NCI-H2029 (cell line): ENCODE results near the gene MAP3K5.

Source experiments
- DNase-seq: peaks from one replicate; lab custom pipeline; 2025; lab: John Stamatoyannopoulos, UW

Gene MAP3K5

DNA sequence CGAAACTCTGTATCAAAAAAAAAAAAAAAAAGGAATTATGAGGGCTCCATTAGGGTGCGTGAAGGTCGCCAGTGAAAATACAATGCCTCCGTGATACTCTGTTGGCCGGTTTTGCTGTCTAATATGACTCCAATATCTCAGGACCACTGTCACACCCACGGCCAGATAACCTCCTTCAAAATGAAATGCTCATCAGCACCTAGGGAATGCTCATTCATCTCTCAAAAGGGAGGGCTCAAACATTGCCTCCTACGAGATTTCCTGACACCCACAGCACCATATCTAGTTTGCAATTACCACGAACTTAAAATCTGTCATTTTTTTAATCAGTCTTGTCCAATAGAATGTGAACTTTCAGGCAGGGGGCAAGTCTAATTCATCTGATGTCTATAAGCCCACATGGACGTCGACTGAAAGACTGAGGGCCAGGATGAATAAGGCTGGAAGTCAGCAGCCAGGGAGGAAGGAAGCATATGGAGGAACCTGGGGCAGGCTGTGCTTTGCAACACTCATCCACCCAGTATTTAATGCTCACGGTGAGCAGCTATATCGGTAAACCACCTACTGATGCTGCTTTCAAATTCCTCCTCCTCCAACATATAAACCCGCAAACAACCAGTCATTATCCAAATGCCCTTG, 42.8 kb downstream of the MAP3K5 start:
- DNase-seq = no peak

DNA sequence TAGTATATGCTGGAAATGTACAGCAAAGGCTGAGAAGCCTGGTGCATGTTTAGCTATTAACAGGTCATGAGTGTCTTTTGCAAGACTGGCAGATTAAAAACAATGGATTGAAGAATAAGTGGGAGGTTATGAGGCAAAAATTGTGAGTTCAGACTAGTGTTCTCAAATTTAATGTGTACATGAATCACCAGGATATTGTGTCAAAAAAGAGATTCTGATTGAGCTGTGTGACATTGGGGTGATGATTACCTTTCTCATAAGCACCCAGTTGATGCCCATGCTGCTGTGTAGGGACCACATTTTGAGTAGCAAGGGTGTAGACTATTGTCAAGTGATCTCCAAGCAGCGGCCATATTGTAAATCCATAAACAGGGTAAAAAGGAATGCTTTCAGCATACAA, 44.8 kb downstream of the MAP3K5 start:
- DNase-seq = no peak

DNA sequence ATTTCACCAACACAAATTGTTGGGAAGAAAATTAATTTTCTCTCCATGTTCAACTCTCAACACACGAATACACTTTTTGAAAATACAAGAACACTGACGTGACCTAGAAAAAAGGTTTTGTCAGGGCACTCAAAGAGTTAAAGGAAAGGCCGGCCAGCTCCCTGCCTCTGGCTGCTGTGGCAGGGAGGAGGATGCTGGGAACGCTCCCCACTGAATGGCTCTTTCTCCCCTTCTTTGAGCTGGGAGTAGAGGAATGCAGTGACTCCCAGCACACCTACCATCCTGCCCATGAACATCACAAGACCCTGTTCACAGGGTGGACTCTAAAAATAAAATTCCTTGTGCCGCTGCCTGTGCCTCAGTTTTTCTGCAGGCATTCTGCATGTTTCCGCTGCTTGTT, 47.0 kb downstream of the MAP3K5 start:
- no peak for DNase-seq

DNA sequence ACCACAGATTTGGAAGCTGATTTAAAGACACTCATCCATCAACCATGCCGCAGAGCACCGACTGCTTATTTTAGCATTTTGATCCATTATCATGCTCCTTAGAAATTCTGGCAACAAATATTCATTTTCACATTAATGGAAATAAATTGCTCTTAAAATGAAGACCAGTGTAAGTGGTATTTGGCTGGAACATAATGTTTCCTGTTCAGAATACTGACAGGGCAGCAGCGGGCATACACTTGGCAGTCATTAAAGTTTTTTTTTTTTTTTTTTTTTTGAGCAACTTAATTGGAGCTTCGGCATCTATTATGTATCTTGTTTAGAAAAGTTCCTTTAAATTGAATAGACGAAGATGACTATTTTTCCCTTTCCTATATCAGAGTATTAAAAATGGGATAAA, 47.4 kb downstream of the MAP3K5 start:
- no peak for DNase-seq

DNA sequence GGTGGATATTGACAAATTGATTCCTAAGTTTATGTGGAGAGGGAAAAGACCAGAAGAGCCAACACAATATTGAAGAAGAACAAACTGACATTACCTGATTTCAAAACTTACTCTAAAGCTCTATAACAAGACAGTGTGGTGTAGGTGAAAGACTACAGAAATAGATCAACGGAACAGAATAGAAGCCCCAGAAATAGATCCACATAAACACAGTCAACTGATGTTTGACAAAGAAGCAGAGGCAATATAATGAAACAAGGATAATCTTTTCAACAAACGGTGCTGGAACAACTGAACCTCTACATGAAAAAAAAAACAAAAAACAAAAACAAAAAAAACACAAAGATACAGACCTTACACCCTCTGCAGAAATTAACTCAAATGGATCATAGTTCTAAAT, 50.2 kb downstream of the MAP3K5 start:
- no peak for DNase-seq

DNA sequence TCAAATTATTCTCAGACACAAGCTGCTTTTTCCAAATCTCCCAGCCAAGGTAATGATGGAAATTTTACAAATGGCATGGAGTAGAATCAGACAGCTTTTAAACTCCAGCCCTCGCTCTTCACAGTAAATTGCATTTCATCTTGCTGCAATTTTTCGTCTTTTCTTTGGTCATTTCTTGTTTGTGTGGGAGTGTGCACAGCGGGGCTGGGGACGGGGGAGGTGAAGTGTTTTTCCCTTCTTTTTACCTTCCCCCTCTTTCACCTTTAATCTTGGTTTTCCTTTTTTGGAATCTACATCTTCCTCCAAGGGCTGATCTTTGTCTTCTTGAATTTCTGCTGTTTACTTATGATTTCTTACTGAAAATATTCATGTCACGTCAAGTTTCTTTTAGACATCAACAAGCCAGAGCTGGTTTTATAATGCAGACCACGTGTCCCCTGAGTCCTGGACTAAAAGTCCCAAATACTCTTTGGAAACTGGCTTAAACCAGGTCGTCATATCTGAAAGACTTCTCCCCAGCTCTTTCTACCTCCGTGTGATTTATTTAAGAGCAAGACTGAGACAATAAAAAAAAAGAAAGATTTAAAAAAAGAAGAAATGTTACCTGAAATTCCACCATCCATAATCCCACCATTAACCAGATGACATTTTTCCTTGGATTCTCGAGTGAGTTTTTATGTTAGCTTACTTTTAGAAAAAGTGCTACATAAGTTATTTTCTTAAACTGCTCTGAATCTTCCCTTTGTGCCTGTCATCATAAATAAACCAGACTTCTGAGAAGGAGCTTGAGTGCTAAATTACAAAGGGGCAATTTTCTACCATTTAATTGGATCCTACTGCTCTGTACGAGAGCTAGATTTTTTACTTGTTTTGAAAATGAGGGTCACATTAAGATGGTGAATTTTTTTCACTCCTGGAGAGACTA, 52.0 kb downstream of the MAP3K5 start:
- DNase-seq = no peak

DNA sequence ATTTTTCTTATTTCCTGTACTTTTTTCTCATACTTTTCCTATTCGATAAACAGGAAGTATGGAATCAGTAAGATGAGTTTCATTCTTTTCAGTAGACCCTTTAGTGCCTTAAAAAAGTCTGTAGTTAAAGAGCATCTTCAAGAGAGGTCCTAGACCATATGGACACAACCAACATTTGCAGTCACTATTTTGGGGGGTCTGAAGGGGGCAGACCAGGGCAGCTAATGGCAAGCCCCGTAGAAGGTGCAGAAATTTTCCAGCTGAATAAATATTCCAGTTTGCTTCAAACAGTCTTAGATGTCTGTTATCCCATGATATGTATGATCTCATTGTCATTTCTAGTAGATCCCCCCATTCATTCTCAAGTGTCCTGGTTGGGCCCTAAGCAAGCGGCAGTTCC, 52.8 kb downstream of the MAP3K5 start:
- DNase-seq = no peak

DNA sequence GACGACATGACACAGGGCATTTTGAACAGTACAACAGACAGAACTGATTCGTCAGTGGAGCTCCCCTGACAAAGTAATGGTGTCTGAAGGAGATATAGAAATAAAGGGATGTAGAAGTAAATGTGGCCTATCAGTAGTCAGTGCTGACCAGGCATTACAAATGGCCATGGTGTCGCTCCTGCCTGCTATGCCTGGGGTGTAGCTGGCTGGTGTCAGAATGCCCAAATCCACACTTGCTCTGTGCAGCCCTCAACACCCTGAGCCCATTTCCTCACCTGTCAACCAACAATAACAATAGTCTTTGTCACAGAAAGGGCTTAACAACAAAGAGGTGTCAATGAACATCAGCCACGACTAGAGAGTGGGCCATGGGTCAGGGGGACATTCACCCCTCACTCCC, 53.2 kb downstream of the MAP3K5 start:
- DNase-seq = no peak

DNA sequence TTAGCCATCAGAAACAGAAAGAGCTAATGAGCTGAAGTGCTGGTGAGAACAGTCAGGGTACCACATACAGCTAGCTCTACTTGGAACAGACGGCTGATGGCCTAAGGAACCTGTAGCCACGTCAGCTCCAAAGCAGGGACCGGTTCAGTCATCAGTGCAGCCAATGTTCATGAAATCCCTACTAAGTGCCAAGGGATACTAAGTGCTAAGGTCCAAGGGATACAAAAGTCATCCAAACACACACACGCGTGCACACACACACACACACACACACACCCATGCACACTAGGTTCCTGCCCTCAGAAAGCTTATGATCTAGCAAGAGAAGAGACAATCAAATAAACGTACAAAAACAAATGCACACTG, 53.6 kb downstream of the MAP3K5 start:
- DNase-seq = no peak

DNA sequence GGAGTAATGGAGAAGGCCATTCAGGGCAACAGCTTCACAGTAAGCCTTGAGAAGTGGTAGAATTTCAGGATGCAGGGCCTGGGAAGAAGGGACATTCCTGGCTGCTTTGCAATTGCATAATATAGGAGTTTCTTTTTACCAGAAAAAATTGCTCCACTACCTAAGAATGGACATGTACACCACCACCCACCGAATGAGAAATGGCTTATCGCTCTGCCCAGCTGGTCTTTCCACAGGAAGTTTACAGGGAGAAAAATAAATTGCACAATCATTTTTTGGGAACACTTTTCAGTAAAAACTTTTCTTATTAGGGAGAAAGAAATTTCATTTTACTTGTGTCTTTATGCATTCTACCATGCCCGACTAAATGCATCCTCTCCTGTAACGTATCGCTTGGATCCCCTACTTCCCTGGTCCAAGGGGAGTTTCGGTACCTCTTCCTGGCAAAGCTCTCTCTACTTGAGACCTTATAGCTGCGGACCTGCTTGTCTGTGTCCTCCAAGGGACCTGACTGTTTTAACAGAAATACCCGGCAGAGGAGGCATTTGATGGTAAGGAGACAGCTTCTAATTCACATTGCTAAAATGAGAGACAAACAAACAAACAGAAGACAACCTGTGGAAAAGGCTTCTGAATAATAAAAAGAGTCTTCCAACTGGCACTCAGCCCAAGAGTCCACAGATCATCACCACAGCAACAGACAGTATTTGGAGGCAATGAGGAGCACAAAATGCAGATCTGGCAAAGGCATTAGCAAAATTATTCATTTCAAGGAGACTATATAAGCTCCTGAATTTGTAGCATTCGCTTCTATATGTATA, 54.2 kb downstream of the MAP3K5 start:
- no peak for DNase-seq

DNA sequence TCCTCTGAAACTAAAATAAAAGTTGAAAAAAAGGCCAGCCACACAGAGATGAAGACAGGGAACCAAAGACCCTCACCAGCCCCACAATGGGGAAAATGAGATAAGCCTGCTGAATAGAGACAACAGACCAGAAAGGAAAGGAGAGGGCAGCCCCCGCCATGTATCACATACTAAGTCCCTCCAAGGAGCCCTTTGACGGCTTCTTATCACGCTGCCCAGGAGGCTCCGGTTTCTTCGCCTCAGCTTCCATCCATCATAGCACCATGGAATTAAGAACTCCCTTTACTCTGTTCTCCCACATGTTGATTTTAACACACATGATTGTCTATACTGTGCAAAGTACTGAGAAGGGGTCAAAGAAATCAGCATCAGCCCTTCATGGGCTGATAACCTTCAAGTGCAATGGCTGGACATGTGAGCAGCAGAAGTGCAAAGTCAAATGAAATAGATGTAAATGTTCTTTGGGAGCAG, 54.9 kb downstream of the MAP3K5 start:
- DNase-seq = no peak

DNA sequence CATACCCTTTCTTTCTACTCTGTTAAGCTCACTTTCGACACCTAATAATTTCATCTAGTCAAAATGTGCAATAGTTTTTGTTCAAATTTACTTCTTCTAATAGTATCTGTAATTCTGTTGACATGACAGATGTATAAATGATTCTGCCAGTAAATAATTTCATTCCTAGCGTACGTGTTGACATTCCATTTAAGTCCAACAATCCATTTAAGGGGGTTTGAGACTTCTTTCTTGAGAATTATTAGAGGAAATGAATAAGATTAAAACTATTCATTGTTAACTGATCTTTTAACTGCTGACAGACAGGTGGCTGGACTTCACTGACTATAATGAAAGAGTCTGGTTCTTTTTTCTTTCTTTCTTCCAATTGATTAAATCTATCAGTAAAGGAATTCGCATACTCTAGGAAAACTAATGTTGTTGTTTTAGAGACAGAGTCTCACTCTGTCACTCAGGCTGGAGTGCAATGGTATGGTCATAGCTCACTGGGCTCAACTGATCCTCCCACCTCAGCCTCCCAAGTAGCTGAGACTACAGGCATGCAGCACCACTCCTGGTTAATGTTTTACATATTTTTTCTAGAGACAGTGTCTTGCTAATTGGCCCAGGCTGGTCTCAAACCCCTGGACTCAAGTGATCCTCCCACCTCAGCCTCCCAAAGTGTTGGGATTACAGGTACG, 55.9 kb downstream of the MAP3K5 start:
- no peak for DNase-seq

DNA sequence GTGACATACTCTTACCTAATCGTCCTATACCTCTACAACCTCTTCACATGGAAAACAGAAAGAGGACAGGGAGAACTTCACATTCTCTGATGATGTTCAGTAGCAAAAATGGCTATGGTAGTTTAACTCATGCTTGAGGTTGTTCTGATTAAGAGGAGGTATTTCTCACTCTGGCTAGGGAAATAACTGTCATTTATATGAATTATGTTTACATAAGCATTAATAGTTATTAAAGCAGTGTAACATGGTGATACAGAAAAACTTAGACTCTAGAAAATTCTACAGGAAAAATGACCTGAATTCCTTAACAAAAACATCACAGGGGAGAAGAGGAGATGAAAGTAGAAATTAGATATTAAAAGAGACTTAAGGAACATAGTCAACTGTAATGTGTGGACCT, 57.3 kb downstream of the MAP3K5 start:
- DNase-seq = no peak

DNA sequence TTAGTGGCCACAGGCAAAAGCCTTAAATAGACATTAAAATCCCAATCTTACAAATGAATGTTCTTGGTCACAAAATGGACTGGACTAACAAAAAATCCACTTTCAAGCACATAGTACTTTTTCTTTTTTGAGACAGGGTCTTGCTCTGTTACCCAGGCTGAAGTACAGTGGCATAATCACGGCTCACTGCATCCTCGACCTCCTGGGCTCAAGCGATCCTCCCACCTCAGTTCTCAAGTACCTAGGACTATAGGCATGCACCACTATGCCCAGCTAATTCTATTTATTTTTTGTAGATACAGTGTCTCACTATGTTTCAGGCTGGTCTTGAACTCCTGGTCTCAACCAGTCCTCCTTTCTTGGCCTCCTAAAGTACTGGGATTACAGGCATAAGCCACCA, 59.4 kb downstream of the MAP3K5 start:
- DNase-seq = no peak

DNA sequence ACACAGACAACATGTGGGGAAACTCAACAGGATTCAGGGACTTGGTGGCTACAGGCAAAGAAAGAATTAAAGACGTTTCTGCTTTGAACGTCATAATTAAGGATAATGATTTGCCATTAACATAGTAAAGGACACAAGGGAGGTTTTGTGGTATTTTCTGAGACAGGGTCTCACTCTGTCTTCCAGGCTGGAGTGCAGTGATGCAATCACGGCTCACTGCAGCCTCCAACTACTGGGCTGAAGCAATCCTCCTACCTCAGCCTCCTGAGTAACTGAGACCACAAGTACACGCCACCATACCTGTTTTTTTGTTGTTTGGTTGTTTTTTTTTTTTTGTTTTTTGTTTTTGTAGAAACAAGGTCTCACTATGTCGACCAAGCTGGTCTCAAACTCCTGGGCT, 62.4 kb downstream of the MAP3K5 start:
- no peak for DNase-seq

DNA sequence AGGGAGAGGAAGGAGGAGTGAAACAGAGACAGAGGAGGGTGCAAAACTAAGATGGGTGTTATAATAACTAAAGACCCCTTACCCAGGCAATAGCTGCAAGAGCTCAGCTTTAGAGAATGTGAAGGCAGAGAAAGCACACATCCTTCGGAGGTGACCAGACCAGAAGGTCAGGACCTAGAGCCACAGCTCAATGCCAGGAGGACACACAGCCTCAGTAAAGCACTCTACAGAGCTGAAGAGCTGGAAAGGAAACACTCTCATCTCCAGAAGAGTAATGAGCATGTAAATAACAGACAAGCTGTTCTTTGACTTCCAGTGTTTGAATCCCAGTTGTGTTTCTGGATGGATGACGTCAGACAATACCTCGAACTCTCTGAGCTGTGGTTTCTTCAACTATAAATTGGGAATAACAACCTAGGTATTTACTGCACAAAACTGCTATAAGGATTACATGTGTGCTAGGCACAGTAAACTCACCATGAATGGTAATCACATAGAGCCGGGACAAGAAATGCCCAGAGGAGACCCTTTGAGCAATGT, 63.2 kb downstream of the MAP3K5 start:
- DNase-seq = peak; percentile 12

DNA sequence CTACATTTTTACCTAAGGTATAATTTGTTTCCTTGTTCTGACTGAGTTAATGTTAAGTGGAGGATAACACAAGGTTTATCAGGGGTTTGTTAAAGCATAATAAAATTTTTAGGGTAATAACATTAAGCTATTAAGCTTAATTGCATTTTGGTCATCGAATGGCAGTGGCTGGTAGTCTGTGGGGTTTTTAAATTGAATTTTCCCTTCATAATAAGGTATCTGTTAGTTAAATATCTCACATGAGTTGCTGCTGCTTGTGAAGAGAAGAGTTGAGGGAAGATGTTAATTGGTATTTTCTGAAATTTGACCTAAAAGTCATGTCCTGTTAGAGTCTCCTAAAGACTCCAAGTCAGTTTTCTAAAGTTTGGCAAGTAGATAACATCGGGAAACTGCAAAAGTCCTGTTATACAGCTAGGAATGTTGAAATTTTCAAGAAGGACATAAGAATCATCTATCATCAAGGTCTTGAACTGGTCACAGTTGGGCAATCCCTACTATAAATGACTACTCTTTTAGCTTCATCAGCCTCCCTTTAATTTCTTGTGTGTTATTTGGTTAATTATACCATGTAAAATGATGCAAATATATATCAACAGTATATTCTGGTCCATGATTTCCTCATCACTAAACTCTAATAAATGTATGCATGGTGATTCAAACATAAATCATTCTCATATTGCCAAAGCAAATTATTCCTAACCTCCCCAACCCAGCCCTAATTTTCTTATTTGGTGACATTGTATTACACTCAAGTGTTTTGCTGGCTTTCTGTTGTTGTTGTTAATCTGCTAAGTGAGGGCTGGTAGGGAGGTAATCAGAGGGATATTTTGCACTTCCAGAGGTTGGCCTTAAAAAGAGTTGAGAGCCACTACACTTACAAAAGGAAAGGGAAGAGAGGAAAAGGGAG, 64.0 kb downstream of the MAP3K5 start:
- DNase-seq = no peak

DNA sequence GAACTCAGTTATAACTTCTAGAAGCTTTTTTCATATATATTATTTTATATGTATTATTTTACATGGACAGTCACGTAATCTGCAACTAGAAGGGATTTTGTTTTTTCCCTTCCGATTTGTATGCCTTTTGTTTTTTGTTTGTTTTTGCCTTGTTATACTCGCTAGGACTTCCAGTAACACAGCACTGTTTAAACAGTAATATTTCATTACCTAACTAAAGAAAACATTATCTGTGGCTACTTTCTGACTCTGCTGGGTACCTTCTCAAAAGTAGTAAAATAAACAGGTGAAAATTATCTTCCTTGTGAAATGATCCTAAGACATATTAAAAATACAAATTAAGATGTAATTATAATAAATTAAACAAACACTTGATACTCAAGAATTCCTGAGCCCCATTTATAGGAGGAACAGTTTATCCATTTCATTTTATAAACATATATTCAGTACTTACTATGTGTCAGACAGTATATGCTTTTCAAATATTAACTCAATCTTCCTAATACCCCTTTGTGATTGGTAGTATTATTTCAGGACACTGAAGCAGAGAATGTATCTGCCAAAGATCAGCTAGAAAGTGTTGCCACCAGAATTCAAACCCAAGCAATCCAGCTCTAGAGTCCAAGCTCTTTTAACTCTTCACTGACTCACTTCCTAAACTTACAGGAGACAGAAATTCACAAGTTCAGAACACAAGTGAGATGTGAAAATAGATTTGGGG, 65.3 kb downstream of the MAP3K5 start:
- peak; percentile 32 for DNase-seq

DNA sequence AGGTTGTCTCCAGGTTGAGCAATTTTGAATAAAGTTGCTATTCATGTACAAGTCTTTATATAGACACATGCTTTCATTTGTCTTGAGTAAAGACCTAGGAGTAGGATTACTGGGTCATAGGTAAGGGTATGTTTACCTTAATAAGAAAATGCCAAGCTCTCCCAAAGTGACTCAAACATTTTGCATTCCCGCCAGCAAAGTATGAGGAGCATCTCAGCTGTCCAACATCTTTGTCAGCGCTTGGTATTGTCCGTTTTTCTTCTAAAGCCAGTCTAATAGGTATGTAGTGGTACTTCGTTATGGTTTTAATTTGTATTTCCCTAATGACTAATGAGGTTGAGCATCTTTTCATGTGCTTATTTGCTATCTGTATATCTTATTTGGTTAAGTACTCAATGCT, 67.2 kb downstream of the MAP3K5 start:
- no peak for DNase-seq

DNA sequence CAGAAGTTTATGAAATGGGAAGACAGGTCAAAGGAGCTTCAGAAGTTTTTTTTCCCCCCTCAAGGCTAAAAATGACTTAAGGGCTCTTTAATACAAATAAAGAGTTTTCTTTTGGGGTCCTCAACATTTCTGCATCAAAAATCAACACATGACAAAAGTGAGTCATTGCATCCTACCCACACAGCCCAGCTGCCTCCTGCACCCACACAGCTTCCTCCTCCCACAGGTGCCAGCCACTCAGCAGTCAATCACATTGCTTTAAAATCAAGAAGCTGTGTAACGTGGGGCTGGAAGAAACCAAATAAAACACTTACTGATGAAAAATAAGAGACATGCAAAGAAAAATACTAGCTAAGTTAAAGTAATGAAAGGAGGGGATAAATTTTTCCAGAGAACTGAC, 68.5 kb downstream of the MAP3K5 start:
- no peak for DNase-seq
